ENCODE data around the gene PPP2R5C. TPM values are rescaled to one million over a fixed set of nuclear protein-coding genes. Genes with fewer than 3 reads are reported as not detected.

PPP2R5C gene
- polyA plus RNA-seq, 4 donors = 59.6 to 90.8 (median 74.2) TPM

DNA sequence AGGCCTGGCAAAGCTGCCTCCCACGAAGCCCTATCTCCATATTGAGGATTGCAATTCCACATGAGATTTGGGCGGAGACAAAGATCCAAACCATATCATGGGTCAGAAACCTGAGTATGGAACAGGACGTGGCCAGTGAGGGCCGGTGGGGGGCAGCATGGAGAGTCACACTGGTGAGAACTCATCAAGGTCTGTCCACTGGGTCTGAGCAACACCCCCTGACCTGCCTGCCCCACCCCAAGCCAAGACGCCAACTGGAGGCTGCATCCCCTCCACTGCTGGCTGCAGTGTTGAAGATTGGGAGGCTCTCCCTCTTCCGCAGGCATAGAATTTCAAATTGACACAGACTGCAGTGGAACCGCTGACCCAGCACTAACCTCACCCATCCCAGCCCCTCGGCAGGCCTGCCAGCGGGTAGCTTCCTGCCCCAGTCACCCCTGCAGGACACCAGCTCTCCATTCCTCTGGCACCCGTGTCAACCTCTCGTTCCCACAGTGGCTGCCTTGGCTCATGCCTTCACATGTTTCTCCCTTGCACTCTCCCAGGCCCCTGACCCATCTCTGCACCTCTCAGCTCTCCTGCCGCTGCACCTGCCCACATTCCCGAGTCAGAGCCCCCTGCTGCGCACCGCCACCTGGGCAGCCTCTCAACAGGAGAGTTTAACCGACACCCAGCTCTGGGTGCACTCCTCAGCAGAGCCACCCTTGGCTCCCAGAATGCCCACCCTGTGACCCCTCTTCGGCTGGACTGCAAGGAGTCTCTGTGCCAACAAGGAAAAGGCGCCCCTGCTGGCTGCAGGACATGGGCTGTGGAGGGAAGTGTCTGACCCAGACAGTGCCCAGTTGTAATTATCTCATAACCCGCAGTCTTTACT lies 45.2 kb upstream of the PPP2R5C start:
- no peaks in the 10 kb centered on the region for H3K27me3 ChIP-seq (ENCODE audit: control insufficient read depth in 3 of 3, insufficient read depth in 3 of 3, low read length in 3 of 3)
- no peak overlapping the region for H3K27ac ChIP-seq (ENCODE audit: low read depth in 1 of 3, low read length in 2 of 3)
- no peak overlapping the region for H3K4me3 ChIP-seq (ENCODE audit: low read depth in 1 of 3, low read length in 3 of 3)
- 85 to 88% (median 88%) methylated on average over 18 to 19 of the region's 19 CpGs for WGBS, 3 donors
- FAIRE-seq (no peak), DNase-seq (no peak)
- H3K4me1 ChIP-seq (ENCODE audit: control insufficient read depth in 3 of 3, insufficient read depth in 2 of 3, low read depth in 1 of 3, low read length in 2 of 3) = no peaks in the 10 kb centered on the region
- no peaks in the 10 kb centered on the region for H3K36me3 ChIP-seq (ENCODE audit: control insufficient read depth in 3 of 3, insufficient read depth in 2 of 3, low read depth in 1 of 3, low read length in 3 of 3)
- peaks cover 0 to 3% of the 10 kb centered on the region in 2 donors for H3K9me3 ChIP-seq (ENCODE audit: control insufficient read depth in 2 of 2, insufficient read depth in 1 of 2, low read depth in 1 of 2, low read length in 1 of 2)

DNA sequence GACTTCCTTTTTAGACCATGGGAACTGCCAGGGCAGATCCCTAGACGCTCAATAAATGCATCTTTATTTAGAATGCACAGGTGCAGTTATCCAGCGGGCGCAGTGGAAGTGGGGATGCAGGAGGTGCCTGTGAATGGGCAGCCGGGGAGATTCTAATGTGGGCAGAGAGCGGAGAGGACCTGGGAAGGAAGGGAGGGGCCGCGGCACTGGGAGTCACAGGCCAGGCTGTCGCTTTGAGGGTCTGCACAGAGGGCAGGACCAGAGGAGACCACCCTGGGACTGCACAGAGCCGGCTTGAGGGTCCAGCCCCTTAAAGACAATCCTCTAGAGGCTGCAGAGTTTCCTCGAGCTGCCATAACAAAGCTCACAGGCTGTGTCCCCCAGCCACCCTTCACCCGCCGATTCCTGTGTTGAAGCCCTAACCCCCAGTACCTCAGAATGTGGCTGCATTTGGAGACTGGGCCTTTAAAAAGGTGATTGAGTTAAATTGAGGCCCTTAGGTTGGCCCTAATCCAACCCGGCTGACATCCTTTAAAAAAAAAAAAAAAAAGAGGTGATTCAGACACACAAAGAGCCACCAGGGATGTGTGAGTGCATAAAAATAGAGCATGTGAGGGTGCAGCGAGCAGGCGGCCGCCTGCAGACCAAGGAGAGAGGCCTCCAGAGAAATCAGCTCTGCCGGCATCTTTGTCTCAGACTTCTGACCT lies 44.4 kb upstream of the PPP2R5C start:
- no peak overlapping the region for H3K4me3 ChIP-seq (ENCODE audit: low read depth in 1 of 3, low read length in 3 of 3)
- FAIRE-seq (no peak), DNase-seq (no peak)
- no peaks in the 10 kb centered on the region for H3K36me3 ChIP-seq (ENCODE audit: control insufficient read depth in 3 of 3, insufficient read depth in 2 of 3, low read depth in 1 of 3, low read length in 3 of 3)
- H3K27me3 ChIP-seq (ENCODE audit: control insufficient read depth in 3 of 3, insufficient read depth in 3 of 3, low read length in 3 of 3) = no peaks in the 10 kb centered on the region
- no peak overlapping the region for H3K27ac ChIP-seq (ENCODE audit: low read depth in 1 of 3, low read length in 2 of 3)
- H3K9me3 ChIP-seq (ENCODE audit: control insufficient read depth in 2 of 2, insufficient read depth in 1 of 2, low read depth in 1 of 2, low read length in 1 of 2) = peaks cover 0 to 3% of the 10 kb centered on the region in 2 donors
- WGBS, 3 donors = 84 to 90% (median 87%) methylated on average over 17 of the region's 17 CpGs
- H3K4me1 ChIP-seq (ENCODE audit: control insufficient read depth in 3 of 3, insufficient read depth in 2 of 3, low read depth in 1 of 3, low read length in 2 of 3) = peaks cover 0 to 2% (median 0%) of the 10 kb centered on the region in 3 donors

DNA sequence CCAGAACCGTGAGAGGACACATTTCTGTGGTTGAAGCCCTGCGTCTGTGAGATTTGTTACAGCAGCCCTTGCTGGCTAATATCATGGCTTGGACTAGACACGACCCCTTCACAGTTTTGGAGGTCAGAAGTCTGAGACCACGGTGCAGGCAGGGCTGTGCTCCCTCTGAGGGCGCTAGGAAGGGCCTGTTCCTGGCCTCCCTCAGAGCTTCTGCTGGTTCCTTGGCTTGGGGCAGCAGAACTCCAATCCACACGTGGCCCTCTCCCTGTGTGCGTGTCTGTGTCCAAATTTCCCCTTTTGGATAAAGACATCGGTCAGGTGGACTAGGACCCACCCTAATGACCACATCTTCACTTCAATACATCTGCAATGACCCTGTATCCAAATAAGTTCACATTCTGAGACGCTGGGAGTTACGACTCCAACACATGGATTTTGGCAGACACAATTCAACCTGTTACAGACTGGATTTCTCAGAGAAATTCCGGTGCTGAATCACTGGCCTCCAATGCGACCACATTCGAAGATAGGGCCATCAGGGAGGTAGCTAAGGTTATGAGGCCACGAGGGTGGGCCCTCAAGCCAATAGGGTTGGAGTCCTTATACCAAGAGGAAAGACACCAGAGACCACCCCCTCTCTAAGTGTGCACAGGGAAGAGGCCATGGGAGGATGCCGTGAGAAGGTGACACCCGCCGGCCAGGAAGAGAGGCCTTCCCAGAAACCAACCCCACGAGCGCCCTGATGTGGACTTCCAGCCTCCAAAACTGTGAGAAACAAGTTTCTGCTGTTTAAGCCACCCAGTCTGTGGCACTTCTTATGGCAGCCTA lies 43.6 kb upstream of the PPP2R5C start:
- peaks cover 0 to 2% (median 0%) of the 10 kb centered on the region in 3 donors for H3K4me1 ChIP-seq (ENCODE audit: control insufficient read depth in 3 of 3, insufficient read depth in 2 of 3, low read depth in 1 of 3, low read length in 2 of 3)
- H3K9me3 ChIP-seq (ENCODE audit: control insufficient read depth in 2 of 2, insufficient read depth in 1 of 2, low read depth in 1 of 2, low read length in 1 of 2) = peaks cover 0 to 3% of the 10 kb centered on the region in 2 donors
- no peaks in the 10 kb centered on the region for H3K27me3 ChIP-seq (ENCODE audit: control insufficient read depth in 3 of 3, insufficient read depth in 3 of 3, low read length in 3 of 3)
- FAIRE-seq (no peak), DNase-seq (no peak)
- H3K4me3 ChIP-seq (ENCODE audit: low read depth in 1 of 3, low read length in 3 of 3) = no peak overlapping the region
- WGBS, 3 donors = 89 to 90% (median 89%) methylated on average over 19 of the region's 19 CpGs
- H3K27ac ChIP-seq (ENCODE audit: low read depth in 1 of 3, low read length in 2 of 3) = no peak overlapping the region
- H3K36me3 ChIP-seq (ENCODE audit: control insufficient read depth in 3 of 3, insufficient read depth in 2 of 3, low read depth in 1 of 3, low read length in 3 of 3) = no peaks in the 10 kb centered on the region

DNA sequence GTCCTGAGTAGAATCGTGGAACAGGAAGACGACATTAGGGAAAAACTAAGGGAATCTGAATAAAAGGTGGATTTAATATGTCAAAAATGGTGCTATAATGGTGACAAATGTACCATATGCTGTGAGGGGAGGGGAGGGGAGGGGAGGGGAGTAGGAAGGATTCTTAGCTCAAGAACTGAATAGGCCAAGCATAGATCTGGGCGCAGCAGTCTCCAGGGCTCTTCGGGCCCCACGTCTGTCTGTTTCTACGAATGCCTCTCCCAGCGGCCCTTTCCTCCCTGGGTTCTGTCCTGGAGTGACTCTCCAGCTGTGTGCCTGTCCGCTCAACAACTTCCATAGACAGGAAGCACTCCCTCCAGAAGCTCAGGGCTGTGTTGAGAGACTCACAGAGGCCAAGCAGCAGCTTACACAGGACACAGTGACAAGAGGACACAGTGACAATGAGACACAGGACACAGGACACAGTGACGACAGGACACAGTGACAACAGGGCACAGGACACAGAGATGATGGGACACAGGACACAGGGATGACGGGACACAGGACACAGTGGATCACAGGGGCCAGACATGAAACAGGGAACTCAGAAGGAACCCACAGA lies 42.4 kb upstream of the PPP2R5C start:
- DNase-seq (no peak), FAIRE-seq (no peak)
- no peaks in the 10 kb centered on the region for H3K36me3 ChIP-seq (ENCODE audit: control insufficient read depth in 3 of 3, insufficient read depth in 2 of 3, low read depth in 1 of 3, low read length in 3 of 3)
- peaks cover 0 to 6% of the 10 kb centered on the region in 2 donors for H3K9me3 ChIP-seq (ENCODE audit: control insufficient read depth in 2 of 2, insufficient read depth in 1 of 2, low read depth in 1 of 2, low read length in 1 of 2)
- WGBS, 3 donors = 65 to 76% (median 72%) methylated on average over 10 of the region's 10 CpGs
- H3K27ac ChIP-seq (ENCODE audit: low read depth in 1 of 3, low read length in 2 of 3) = peak overlapping the region in 1 of 3 donors; percentile 55
- H3K4me1 ChIP-seq (ENCODE audit: control insufficient read depth in 3 of 3, insufficient read depth in 2 of 3, low read depth in 1 of 3, low read length in 2 of 3) = peaks cover 0 to 2% (median 0%) of the 10 kb centered on the region in 3 donors
- H3K4me3 ChIP-seq (ENCODE audit: low read depth in 1 of 3, low read length in 3 of 3) = no peak overlapping the region
- no peaks in the 10 kb centered on the region for H3K27me3 ChIP-seq (ENCODE audit: control insufficient read depth in 3 of 3, insufficient read depth in 3 of 3, low read length in 3 of 3)

DNA sequence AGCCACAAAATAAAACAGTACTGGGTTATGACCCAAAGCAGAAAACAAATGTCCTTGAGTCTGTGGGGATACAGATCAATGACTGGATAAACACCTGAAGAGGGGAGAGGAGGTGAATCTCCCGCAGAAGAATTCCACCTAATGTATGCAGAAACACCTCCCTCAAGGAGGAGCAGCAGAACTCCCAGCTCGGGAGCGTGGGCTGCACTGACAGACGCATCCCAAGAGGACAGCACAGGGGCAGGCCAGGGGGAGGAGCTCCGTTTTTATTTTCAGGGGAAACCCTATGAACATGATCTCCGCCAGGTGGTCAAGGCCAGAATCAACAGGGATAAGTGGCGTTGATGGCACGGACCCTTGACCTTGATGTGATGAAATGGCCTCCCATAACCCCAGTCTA lies 41.8 kb upstream of the PPP2R5C start:
- no peak for DNase-seq
- 59 to 79% (median 77%) methylated on average over 8 of the region's 8 CpGs for WGBS, 3 donors
- H3K27me3 ChIP-seq (ENCODE audit: control insufficient read depth in 3 of 3, insufficient read depth in 3 of 3, low read length in 3 of 3) = no peaks in the 10 kb centered on the region
- FAIRE-seq = no peak
- H3K36me3 ChIP-seq (ENCODE audit: control insufficient read depth in 3 of 3, insufficient read depth in 2 of 3, low read depth in 1 of 3, low read length in 3 of 3) = no peaks in the 10 kb centered on the region
- peaks cover 0 to 2% (median 0%) of the 10 kb centered on the region in 3 donors for H3K4me1 ChIP-seq (ENCODE audit: control insufficient read depth in 3 of 3, insufficient read depth in 2 of 3, low read depth in 1 of 3, low read length in 2 of 3)
- peaks cover 0 to 3% of the 10 kb centered on the region in 2 donors for H3K9me3 ChIP-seq (ENCODE audit: control insufficient read depth in 2 of 2, insufficient read depth in 1 of 2, low read depth in 1 of 2, low read length in 1 of 2)
- H3K27ac ChIP-seq (ENCODE audit: low read depth in 1 of 3, low read length in 2 of 3) = peak overlapping the region in 1 of 3 donors; percentile 55
- no peak overlapping the region for H3K4me3 ChIP-seq (ENCODE audit: low read depth in 1 of 3, low read length in 3 of 3)

DNA sequence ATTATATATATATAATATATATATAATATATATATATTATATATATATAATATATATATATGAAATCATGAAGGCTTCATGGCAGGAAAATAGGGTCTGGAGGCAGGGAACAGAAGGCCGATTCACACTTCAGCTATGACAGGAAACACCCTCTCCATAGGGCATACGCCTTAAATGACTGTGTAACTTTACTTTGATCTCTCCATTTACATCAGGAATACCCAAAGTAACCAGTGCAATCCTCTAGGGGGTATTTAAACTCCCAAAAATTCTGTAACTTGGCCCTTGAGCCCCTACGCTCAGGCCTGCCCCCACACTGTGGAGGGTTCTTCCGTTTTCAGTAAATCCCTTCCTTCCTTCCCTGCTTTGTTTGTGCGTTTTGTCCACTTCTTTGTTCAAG lies 40.4 kb upstream of the PPP2R5C start:
- peaks cover 0 to 2% (median 0%) of the 10 kb centered on the region in 3 donors for H3K4me1 ChIP-seq (ENCODE audit: control insufficient read depth in 3 of 3, insufficient read depth in 2 of 3, low read depth in 1 of 3, low read length in 2 of 3)
- WGBS, 3 donors = 73 to 89% (median 86%) methylated on average over 5 of the region's 5 CpGs
- peaks cover 0 to 3% of the 10 kb centered on the region in 2 donors for H3K9me3 ChIP-seq (ENCODE audit: control insufficient read depth in 2 of 2, insufficient read depth in 1 of 2, low read depth in 1 of 2, low read length in 1 of 2)
- no peak for FAIRE-seq
- peak overlapping the region in 1 of 3 donors; percentile 84 for H3K27ac ChIP-seq (ENCODE audit: low read depth in 1 of 3, low read length in 2 of 3)
- no peaks in the 10 kb centered on the region for H3K36me3 ChIP-seq (ENCODE audit: control insufficient read depth in 3 of 3, insufficient read depth in 2 of 3, low read depth in 1 of 3, low read length in 3 of 3)
- no peak overlapping the region for H3K4me3 ChIP-seq (ENCODE audit: low read depth in 1 of 3, low read length in 3 of 3)
- no peaks in the 10 kb centered on the region for H3K27me3 ChIP-seq (ENCODE audit: control insufficient read depth in 3 of 3, insufficient read depth in 3 of 3, low read length in 3 of 3)
- no peak for DNase-seq

DNA sequence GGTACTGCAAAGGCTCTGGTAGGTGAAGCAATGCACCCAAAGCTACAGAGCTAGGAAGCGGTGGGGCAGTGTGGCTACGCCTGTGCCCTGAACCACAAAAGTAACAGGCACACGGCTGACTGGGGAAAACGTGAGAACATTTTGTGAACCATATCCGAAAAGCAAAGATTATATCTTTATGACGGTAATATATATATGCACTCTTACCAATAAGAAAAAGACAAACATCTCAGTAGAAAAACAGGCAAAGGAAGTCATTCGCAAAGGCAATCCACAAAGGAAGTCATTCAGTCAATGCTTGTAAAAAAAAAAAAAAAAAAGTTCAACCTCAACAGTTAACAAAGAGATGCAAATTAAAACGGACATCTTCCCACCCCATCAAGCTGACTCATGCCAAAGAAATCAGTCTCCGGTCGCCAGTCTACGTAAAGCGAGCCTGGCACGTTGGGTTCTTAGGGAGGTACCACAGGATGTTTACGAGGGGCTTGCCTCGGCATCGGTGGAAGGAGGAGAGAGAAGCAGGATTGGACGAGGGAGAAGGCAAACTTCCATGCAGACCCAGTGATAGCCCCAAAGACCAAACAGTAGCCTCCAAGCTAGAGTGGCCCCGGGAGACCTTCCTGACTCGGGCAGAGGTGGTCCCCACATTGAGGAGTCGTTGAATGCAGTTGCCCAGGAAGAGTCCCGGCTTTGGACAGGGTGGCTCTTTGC lies 39.4 kb upstream of the PPP2R5C start:
- peaks cover 0 to 3% of the 10 kb centered on the region in 2 donors for H3K9me3 ChIP-seq (ENCODE audit: control insufficient read depth in 2 of 2, insufficient read depth in 1 of 2, low read depth in 1 of 2, low read length in 1 of 2)
- DNase-seq = peak; percentile 40 to 75
- no peaks in the 10 kb centered on the region for H3K36me3 ChIP-seq (ENCODE audit: control insufficient read depth in 3 of 3, insufficient read depth in 2 of 3, low read depth in 1 of 3, low read length in 3 of 3)
- no peak overlapping the region for H3K4me3 ChIP-seq (ENCODE audit: low read depth in 1 of 3, low read length in 3 of 3)
- H3K27me3 ChIP-seq (ENCODE audit: control insufficient read depth in 3 of 3, insufficient read depth in 3 of 3, low read length in 3 of 3) = peaks cover 0 to 3% (median 0%) of the 10 kb centered on the region in 3 donors
- H3K27ac ChIP-seq (ENCODE audit: low read depth in 1 of 3, low read length in 2 of 3) = peak overlapping the region in 2 of 3 donors; percentile 63 to 89
- FAIRE-seq = peak; percentile 72
- 20 to 37% (median 32%) methylated on average over 21 of the region's 21 CpGs for WGBS, 3 donors
- H3K4me1 ChIP-seq (ENCODE audit: control insufficient read depth in 3 of 3, insufficient read depth in 2 of 3, low read depth in 1 of 3, low read length in 2 of 3) = peaks cover 0 to 2% (median 0%) of the 10 kb centered on the region in 3 donors
